AG04449 (cell line): ENCODE measurements around the gene FGF14.

Experiments used
- CTCF ChIA-PET: fragments of 350-600 bp; formaldehyde crosslinking; extraction: SDS; loops from one replicate; lab custom pipeline; 2021; ENCODE audit warnings: antibody characterized with exemption; lab: Yijun Ruan, JAX
- POLR2A ChIA-PET: fragments of 400-600, 350-600 bp; formaldehyde crosslinking; extraction: SDS; loops from one replicate; lab custom pipeline; 2020; ENCODE audit warnings: antibody characterized with exemption, inconsistent platforms; lab: Yijun Ruan, JAX
- DNase-seq: peaks from one replicate; pipeline ENCODE4 v3.0.0-alpha.2; 2010; ENCODE audit warnings: low read depth, low spot score
- H3K4me3 ChIP-seq: 2 replicates; pipeline ENCODE4 v1.5.1; 2011; ENCODE audit warnings: low read depth, mild to moderate bottlenecking, control low read depth, low read length
- TF ChIP-seq, protein P1 (sequence below): IDR thresholded peaks from one replicate; pipeline ENCODE4 v1.5.1; 2011; ENCODE audit warnings: mild to moderate bottlenecking, moderate library complexity, low read length, control low read depth, inconsistent platforms; ENCODE audit not compliant: insufficient read depth; ENCODE audit errors: missing control alignments

The FGF14 gene

DNA sequence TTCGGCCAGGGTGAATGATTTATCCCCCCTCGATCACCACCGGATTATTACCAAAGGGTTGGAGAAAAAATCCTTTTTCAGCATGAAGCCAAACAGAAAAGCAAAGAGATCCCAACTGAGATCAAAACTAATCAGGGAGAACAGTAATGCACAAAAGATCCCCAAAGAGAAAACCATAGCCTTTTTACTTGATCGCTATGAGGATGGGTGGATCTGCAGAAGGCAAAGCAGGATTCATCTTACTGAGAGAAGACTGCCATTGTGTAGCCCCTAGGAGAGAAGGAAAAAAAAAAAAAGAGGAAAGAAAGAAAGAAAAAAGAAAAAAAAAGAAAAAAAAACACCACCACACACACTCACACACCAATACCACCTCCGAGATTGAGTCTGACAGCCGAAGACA lies at the start of gene FGF14:
TSS of gene FGF14 (minus strand) at position 283 of the 400 bp plus-strand sequence.
- H3K4me3 ChIP-seq: no peak within 1 kb of the TSS; the same call in 1 of the 2 replicates
- ChIA-PET CTCF (no interaction called here), POLR2A (no interaction called here)
- no peak for DNase-seq
- TF ChIP-seq, protein P1, sequence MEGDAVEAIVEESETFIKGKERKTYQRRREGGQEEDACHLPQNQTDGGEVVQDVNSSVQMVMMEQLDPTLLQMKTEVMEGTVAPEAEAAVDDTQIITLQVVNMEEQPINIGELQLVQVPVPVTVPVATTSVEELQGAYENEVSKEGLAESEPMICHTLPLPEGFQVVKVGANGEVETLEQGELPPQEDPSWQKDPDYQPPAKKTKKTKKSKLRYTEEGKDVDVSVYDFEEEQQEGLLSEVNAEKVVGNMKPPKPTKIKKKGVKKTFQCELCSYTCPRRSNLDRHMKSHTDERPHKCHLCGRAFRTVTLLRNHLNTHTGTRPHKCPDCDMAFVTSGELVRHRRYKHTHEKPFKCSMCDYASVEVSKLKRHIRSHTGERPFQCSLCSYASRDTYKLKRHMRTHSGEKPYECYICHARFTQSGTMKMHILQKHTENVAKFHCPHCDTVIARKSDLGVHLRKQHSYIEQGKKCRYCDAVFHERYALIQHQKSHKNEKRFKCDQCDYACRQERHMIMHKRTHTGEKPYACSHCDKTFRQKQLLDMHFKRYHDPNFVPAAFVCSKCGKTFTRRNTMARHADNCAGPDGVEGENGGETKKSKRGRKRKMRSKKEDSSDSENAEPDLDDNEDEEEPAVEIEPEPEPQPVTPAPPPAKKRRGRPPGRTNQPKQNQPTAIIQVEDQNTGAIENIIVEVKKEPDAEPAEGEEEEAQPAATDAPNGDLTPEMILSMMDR: no peak

DNA sequence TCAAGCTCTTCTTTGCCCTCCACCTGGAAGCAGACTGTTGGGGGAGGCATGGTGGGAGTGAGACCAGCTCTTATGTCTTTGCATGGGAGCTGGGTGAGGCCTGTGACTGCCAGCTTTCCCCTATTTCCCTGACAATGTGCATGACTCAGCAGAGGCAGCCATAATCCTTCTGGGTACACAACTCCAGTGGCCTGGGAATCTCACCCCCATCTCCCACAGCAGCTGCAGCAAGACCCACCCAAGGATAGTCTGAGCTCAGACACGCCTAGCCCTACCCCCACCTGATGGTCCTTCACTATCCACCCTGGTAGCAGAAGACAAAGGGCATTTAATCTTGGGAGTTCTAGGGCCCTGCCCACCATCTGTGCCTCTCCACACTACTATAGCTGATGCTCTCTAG lies 41.4 kb upstream of the FGF14 start:
- DNase-seq: no peak
- ChIA-PET CTCF (no interaction called here), POLR2A (no interaction called here)
- TF ChIP-seq, protein P1: no peak
- no peak overlapping the region for H3K4me3 ChIP-seq

DNA sequence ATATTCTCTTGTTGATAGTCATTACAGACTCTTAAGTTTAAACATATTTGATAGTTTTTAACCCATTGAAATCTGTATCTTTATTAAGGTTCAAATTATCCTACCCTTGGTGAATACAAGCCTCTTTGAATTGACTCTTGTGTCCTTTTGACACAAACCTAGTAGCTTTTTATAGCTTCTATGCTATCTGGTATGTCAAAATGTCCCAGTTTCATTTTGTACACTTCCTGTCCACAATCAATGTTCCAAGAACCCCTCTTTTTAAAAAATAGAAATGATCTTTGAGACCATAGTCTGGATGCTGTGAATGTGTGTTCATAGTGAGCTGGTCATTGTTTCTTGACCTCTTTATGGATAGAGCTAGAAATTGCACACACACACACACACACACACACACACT lies 39.2 kb upstream of the FGF14 start:
- no peak for DNase-seq
- ChIA-PET CTCF (no interaction called here), POLR2A (no interaction called here)
- TF ChIP-seq, protein P1: no peak
- H3K4me3 ChIP-seq: no peak overlapping the region

DNA sequence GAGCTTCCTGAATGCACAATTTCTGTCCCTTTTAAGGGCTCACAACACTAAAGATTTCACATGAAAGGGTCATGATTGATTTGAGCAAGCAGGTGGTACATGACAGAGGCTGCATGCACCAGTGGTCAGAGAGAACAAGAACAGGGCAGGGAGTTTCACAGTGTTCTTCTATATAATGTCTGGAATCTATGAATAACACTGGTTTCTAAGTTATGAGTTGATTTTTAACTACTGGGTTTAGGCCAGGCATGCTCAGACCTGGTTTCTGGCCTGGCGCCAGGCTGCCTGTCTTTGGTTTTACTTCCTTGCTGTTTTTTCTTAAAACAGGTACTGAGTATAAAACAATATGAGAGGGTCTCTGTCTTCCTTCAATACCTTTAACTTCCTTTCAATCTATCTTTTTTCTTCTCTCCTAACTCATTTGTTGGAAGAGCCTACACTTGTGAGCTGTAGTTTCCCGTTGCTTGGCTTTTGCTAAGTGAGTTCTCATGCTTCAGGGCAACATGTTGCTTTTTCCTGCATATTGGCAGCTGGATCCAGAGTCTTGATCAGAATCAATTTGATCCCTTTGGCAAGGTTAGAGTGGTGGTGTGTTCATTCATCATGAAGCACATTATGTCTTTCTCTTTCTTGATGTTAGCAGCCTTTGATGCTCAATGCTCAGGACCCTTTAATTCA lies 38.5 kb upstream of the FGF14 start:
- TF ChIP-seq, protein P1: no peak
- ChIA-PET CTCF (no interaction called here), POLR2A (no interaction called here)
- no peak overlapping the region for H3K4me3 ChIP-seq
- no peak for DNase-seq

DNA sequence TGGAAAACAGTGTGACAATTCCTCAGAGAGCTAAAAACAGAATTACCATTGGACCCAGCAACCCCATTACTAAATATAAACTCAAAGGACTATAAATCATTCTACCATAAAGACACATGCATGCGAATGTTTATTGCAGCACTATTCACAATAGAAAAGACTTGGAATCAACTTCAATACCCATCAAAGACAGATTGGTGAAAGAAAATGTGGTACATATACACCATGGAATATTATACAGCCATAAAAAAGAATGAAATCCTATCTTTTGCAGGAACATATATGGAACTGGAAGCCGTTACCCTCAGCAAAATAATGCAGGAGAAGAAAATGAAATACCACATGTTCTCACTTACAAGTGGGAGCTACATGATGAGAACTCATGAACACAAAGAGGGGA lies 20.8 kb upstream of the FGF14 start:
- no peak for DNase-seq
- TF ChIP-seq, protein P1: no peak
- H3K4me3 ChIP-seq: no peak overlapping the region
- CTCF ChIA-PET: no interaction called here
- POLR2A ChIA-PET: no interaction called here

DNA sequence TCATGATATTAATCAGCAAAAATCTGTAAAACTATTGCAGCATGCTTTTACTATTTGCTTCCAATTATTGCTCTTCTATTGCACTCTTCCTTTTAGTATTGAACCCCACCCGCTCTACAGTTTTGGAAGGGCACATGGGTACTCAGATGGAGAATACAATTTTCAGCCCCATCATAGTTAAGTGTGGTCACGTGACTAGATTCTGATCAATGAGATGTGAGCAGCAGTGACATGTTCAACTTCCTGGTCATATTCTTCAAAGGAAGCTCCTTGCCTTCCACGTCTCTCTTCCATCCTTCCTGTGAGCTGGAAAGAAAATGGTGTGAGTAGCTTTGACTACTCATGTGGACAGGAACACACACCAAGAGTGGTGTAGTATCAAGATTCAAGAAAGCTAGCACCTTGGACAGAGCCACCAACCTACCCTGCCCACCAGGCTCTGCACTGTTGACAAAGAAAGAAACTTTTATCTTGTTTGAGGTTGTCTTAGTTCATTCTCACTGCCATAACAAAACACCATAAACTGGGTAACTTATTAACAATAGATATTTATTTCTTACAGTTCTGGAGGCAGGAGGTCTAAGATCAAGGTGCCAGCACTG lies 3.8 kb upstream of the FGF14 start:
- ChIA-PET POLR2A (no interaction called here), CTCF (no interaction called here)
- no peak overlapping the region for H3K4me3 ChIP-seq
- DNase-seq: no peak
- TF ChIP-seq, protein P1: no peak
